Thyroid gland (tissue), 4 donors: ENCODE data around the gene WLS.

Experiments used
- CTCF ChIP-seq, 6 experiments: fragments of 200-600 bp in 3 of 6; fragments of 450-650 bp in 3 of 6; sonication (generic) in 3 of 6; IDR thresholded peaks; one replicate each; pipeline ENCODE4 v1.5.1; 2016 to 2019; ENCODE audit warnings: antibody characterized with exemption in 6 of 6, mild to moderate bottlenecking in 2 of 6, inconsistent platforms in 1 of 6, moderate library complexity in 1 of 6
- POLR2A ChIP-seq, 2 donors: fragments of 450-650 bp; IDR thresholded peaks; one replicate each; pipeline ENCODE4 v1.6.1; 2017; ENCODE audit warnings: antibody characterized with exemption in 2 of 2, mild to moderate bottlenecking in 2 of 2, moderate library complexity in 1 of 2

DNA sequence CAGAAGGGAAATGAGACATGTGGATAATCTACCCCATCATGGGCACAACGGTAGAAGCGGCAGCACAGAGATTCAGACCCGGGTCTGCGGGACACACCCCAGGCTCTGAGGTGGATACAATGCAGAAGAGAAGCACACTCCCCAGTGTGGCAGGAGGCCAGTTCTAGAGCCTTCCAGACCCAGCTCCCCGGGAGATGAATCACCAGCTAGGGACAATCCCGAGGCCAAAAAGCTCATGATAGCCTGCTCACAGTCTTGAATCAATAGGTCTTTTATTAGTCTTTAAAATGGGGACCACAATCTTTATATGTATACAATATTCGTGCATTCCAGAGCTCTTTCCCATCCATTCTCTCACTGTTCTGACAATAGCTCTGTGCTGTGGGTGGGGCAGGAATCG lies 124.6 kb downstream of the WLS start:
- TF ChIP-seq CTCF (IDR thresholded peaks at IDR 0.05) = no peak
- no peak for TF ChIP-seq POLR2A (IDR thresholded peaks at IDR 0.05)
